ENCODE measurements around the gene KIAA1217.

GRCh38 chr10:24556126-24556749 lies 347.3 kb downstream of the KIAA1217 start:
- no peak for TF ChIP-seq POLR2AphosphoS5 (IDR thresholded peaks at IDR 0.05; ENCODE audit: low read depth, low read length)
- no peak for TF ChIP-seq TAF1 (IDR thresholded peaks at IDR 0.05; ENCODE audit: borderline replicate concordance, insufficient read depth, low read length)

Data from PFSK-1 (cell line).